PC-3 (cell line): ENCODE results near the gene COPS8. TPM values are rescaled to one million over a fixed set of nuclear protein-coding genes. Genes with fewer than 3 reads are reported as not detected.

ENCODE experiments used
- ATAC-seq: fragments of 200-7000 bp; cut with Tn5 transposase; 2 replicates; pipeline ENCODE4 v1.9.1; 2020; ENCODE audit warnings: mild to moderate bottlenecking, moderate library complexity
- BruUV-seq: library from RNA; stranded (reverse); fragments of 400-500 nt; replicated peaks from 2 replicates; lab custom pipeline; 2021; lab: Mats Ljungman, UMichigan
- CTCF ChIA-PET: fragments of 300-600 bp; sonication (Branson Sonifier 250); formaldehyde crosslinking; loops from one replicate; lab custom pipeline; 2022; ENCODE audit warnings: antibody characterized with exemption; lab: Charles Lee
- POLR2A ChIA-PET: fragments of 300-600 bp; sonication (Branson Sonifier 250); formaldehyde crosslinking; loops from one replicate; lab custom pipeline; 2022; ENCODE audit warnings: antibody characterized with exemption; ENCODE audit not compliant: unreplicated experiment; lab: Charles Lee
- DNase-seq: peaks from one replicate; pipeline ENCODE4 v3.0.0-alpha.2; 2015
- H2AFZ ChIP-seq: fragments of 300-600 bp; sonication (generic); 2 replicates; pipeline ENCODE4 v1.6.0; 2016; ENCODE audit warnings: antibody characterized with exemption, low read length
- H3F3A ChIP-seq: fragments of 300-600 bp; sonication (generic); one replicate; pipeline ENCODE4 v1.6.0; 2017; ENCODE audit warnings: antibody characterized with exemption, low read length, control low read depth, mild to moderate bottlenecking; ENCODE audit not compliant: unreplicated experiment
- H3K27ac ChIP-seq: fragments of 300-600 bp; sonication (generic); 2 replicates; pipeline ENCODE4 v1.5.1; 2016; ENCODE audit warnings: mild to moderate bottlenecking, low read length
- H3K27me3 ChIP-seq: fragments of 300-600 bp; sonication (generic); 2 replicates; pipeline ENCODE4 v1.6.1; 2016; ENCODE audit warnings: low read length, mixed read lengths
- H3K36me3 ChIP-seq: fragments of 300-600 bp; sonication (generic); 2 replicates; pipeline ENCODE4 v1.6.1; 2016; ENCODE audit warnings: low read depth, mixed run types, low read length, mixed read lengths
- H3K4me1 ChIP-seq: fragments of 300-600 bp; sonication (generic); 2 replicates; pipeline ENCODE4 v1.5.1; 2016; ENCODE audit warnings: low read length; ENCODE audit not compliant: insufficient read depth
- H3K4me2 ChIP-seq: fragments of 300-600 bp; sonication (generic); 2 replicates; pipeline ENCODE4 v1.6.0; 2016; ENCODE audit warnings: low read length
- H3K4me3 ChIP-seq: fragments of 300-600 bp; sonication (generic); 2 replicates; pipeline ENCODE4 v1.5.1; 2016; ENCODE audit warnings: mild to moderate bottlenecking, low read length, mixed read lengths
- H3K79me2 ChIP-seq: fragments of 300-600 bp; sonication (generic); 2 replicates; pipeline ENCODE4 v1.6.1; 2017; ENCODE audit warnings: low read length, mixed read lengths
- H3K9ac ChIP-seq: fragments of 300-600 bp; sonication (generic); 2 replicates; pipeline ENCODE4 v1.6.0; 2016; ENCODE audit warnings: mild to moderate bottlenecking, low read length
- H3K9me2 ChIP-seq: fragments of 300-600 bp; sonication (generic); replicated peaks from 2 replicates; pipeline ENCODE4 v1.6.1; 2016; ENCODE audit warnings: mixed run types, low read length, mixed read lengths
- H3K9me3 ChIP-seq: fragments of 300-600 bp; sonication (generic); 2 replicates; pipeline ENCODE4 v1.6.1; 2016; ENCODE audit warnings: low read length, mixed read lengths
- H4K20me1 ChIP-seq: fragments of 300-600 bp; sonication (generic); 2 replicates; pipeline ENCODE4 v1.6.1; 2016; ENCODE audit warnings: low read length, mixed read lengths
- EZH2 ChIP-seq: fragments of 300-600 bp; sonication (generic); IDR thresholded peaks from one replicate; pipeline ENCODE4 v1.6.1; 2017; ENCODE audit warnings: antibody characterized with exemption, mild to moderate bottlenecking, low read length; ENCODE audit not compliant: unreplicated experiment
- EZH2phosphoT487 ChIP-seq: fragments of 300-600 bp; sonication (generic); IDR thresholded peaks from 2 replicates; pipeline ENCODE4 v1.6.1; 2018; ENCODE audit warnings: mild to moderate bottlenecking, antibody characterized with exemption, low read length, borderline replicate concordance
- intact Hi-C: fragments of 100-400 bp; cut with micrococcal nuclease; formaldehyde crosslinking; loops from 2 replicates; pipeline ENCODE4 v1.9.0; 2023
- total RNA-seq: library from RNA; depleted of rRNA; stranded (reverse); fragments of >200 nt; gene quantifications from 2 replicates; pipeline ENCODE4 v1.2.3, GENCODE V29; 2014
- TF ChIP-seq, protein P1 (sequence below): fragments of 300-600 bp; sonication (generic); conservative IDR thresholded peaks from 2 replicates; pipeline ENCODE4 v1.5.1; 2017; ENCODE audit warnings: antibody characterized with exemption, low read depth, mild to moderate bottlenecking, low read length

Gene COPS8
- total RNA-seq, 1 experiment from 2014 or later, result 109 TPM

DNA sequence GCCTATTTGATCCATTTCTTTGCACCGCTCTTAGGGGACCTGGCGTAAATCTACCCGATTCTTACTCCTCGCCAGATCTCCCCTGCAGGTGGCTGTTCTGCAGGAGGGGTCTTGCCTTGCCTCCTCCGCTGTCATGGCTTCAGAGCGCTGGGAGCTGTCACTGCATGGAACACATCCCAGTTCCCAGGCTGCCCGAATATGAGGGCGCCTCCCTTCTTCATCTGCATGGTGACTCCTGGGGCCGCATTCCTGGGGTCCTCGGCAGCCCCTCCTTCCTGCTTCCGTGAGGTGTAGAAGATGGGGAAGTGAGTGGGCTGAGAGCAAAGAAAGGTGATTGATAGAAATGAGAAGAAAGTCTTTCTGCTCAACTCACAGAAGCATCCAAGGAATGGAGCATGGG lies 27.3 kb upstream of the COPS8 start:
- Histone ChIP-seq H3K4me2 (no peak overlapping the region), H3K9me3 (no peaks in the 10 kb centered on the region), H4K20me1 (no peaks in the 10 kb centered on the region), H3F3A (no peaks in the 10 kb centered on the region), H3K9ac (no peak overlapping the region), H3K27me3 (no peaks in the 10 kb centered on the region), H3K4me1 (peaks cover 8% of the 10 kb centered on the region), H2AFZ (no peak overlapping the region), H3K4me3 (no peak overlapping the region), H3K79me2 (no peaks in the 10 kb centered on the region), H3K27ac (no peak overlapping the region), H3K9me2 (no peaks in the 10 kb centered on the region), H3K36me3 (no peaks in the 10 kb centered on the region)
- ATAC-seq (no peak), DNase-seq (no peak)
- intact Hi-C loops, result no loop called here
- POLR2A ChIA-PET, result no interaction called here
- BruUV-seq, result no TSS peak
- TF ChIP-seq EZH2, result no peak
- TF ChIP-seq, protein P1, sequence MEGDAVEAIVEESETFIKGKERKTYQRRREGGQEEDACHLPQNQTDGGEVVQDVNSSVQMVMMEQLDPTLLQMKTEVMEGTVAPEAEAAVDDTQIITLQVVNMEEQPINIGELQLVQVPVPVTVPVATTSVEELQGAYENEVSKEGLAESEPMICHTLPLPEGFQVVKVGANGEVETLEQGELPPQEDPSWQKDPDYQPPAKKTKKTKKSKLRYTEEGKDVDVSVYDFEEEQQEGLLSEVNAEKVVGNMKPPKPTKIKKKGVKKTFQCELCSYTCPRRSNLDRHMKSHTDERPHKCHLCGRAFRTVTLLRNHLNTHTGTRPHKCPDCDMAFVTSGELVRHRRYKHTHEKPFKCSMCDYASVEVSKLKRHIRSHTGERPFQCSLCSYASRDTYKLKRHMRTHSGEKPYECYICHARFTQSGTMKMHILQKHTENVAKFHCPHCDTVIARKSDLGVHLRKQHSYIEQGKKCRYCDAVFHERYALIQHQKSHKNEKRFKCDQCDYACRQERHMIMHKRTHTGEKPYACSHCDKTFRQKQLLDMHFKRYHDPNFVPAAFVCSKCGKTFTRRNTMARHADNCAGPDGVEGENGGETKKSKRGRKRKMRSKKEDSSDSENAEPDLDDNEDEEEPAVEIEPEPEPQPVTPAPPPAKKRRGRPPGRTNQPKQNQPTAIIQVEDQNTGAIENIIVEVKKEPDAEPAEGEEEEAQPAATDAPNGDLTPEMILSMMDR, result no peak
- TF ChIP-seq EZH2phosphoT487, result no peak
- CTCF ChIA-PET, result no interaction called here

DNA sequence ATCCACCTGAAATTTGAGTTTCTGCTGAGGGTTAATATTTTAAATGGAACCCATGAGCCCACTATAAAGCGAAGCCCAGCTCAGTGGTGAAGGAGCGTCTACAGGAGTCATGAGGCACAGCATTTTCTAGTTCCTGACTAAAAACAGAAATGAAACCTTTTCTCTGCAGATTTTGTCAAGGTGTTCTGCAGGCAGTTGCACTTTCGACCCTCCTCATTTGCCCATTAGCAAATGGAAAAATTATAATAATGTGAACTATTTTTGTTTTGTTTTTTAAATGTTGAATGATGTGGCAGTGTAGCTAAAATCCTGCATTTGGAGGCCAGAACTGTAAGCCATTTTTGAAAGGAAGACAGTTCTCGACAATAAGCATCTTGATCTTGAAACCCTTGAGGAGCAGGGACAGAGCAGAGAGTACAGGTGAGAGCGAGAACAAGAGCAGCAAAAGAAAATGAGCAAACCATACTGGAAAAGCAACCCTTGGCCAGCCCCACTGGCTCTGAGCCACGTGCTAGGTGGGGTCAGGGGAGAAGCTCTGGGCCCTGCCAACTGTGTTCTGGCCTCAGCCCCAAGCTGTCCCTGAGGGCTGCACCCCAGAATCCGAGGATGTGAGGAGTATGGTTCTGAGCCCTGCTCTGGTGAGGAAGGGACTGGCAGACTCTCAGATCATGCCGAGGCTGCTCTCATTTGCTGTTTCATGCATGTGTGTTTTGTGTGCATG lies 26.4 kb upstream of the COPS8 start:
- H2AFZ ChIP-seq, result no peak overlapping the region
- no peaks in the 10 kb centered on the region for H3K9me2 ChIP-seq
- ChIA-PET POLR2A (no interaction called here), CTCF (no interaction called here)
- TF ChIP-seq EZH2phosphoT487 (no peak), EZH2 (no peak)
- TF ChIP-seq, protein P1, result no peak
- no peak overlapping the region for H3K27ac ChIP-seq
- no peak overlapping the region for H3K9ac ChIP-seq
- no peaks in the 10 kb centered on the region for H3K36me3 ChIP-seq
- peaks cover 8% of the 10 kb centered on the region for H3K4me1 ChIP-seq
- no peak for ATAC-seq
- no peaks in the 10 kb centered on the region for H4K20me1 ChIP-seq
- H3K27me3 ChIP-seq, result no peaks in the 10 kb centered on the region
- no peaks in the 10 kb centered on the region for H3K9me3 ChIP-seq
- DNase-seq, result no peak
- H3K79me2 ChIP-seq, result no peaks in the 10 kb centered on the region
- H3K4me2 ChIP-seq, result no peak overlapping the region
- intact Hi-C loops, result no loop called here
- H3F3A ChIP-seq, result no peaks in the 10 kb centered on the region
- H3K4me3 ChIP-seq, result no peak overlapping the region
- no TSS peak for BruUV-seq
